GM12891 (cell line): ENCODE results near the gene LUM.
"Not testable (repeated sequence)": the region's sequence is repeated elsewhere in the genome, so short reads cannot be mapped to it uniquely, and the experiment has no call there.

Experiments
- DNase-seq: peaks from one replicate; pipeline ENCODE4 v3.0.0; 2011; ENCODE audit warnings: low spot score; ENCODE audit not compliant: insufficient read length
- FAIRE-seq: peaks from 2 replicates; lab custom pipeline; 2011; peaks lifted over from hg19 to GRCh38; lab: Jason Lieb, UNC
- PAX5 ChIP-seq: IDR thresholded peaks from 2 replicates; pipeline ENCODE4 v1.6.1; 2011; ENCODE audit warnings: low read length, moderate library complexity, mild to moderate bottlenecking; ENCODE audit not compliant: insufficient read depth, severe bottlenecking
- POLR2A ChIP-seq: IDR thresholded peaks from 2 replicates; pipeline ENCODE4 v1.6.1; 2011; ENCODE audit warnings: low read depth, low read length, control low read depth
- POLR2AphosphoS5 ChIP-seq: IDR thresholded peaks from 2 replicates; pipeline ENCODE4 v1.6.1; 2011; ENCODE audit warnings: low read depth, low read length, control low read depth
- POU2F2 ChIP-seq: IDR thresholded peaks from 2 replicates; pipeline ENCODE4 v1.6.1; 2011; ENCODE audit warnings: low read depth, mild to moderate bottlenecking, control low read depth, low read length, moderate library complexity
- SPI1 ChIP-seq: IDR thresholded peaks from 2 replicates; pipeline ENCODE4 v1.6.1; 2011; ENCODE audit warnings: low read depth, low read length, control low read depth
- TAF1 ChIP-seq: IDR thresholded peaks from 2 replicates; pipeline ENCODE4 v1.6.1; 2011; ENCODE audit warnings: low read depth, low read length, control low read depth

Gene LUM

DNA sequence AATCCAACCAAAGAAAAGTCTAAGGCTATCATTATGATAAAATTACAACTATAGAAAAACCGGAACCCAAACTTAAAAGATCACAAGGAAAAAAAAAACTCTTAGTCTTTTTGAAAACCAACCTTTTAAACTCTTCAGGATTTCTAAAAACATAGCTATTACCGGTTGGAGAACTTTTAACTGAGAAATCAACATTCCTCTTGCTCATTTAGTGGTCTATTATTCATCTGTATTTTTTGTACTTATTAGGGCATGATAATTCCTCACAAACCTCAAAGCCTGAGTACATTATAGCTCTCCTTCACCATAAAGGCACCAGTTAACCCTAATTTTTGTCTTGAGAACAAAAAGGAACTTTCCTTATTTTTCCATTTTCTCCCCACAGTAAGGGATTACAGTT is 10.4 kb downstream of the LUM start:
- TF ChIP-seq POLR2A: no peak
- no peak for TF ChIP-seq SPI1
- no peak for TF ChIP-seq POU2F2
- TF ChIP-seq PAX5: no peak
- TF ChIP-seq TAF1: no peak
- TF ChIP-seq POLR2AphosphoS5: no peak
- no peak for DNase-seq
- FAIRE-seq: no peak

DNA sequence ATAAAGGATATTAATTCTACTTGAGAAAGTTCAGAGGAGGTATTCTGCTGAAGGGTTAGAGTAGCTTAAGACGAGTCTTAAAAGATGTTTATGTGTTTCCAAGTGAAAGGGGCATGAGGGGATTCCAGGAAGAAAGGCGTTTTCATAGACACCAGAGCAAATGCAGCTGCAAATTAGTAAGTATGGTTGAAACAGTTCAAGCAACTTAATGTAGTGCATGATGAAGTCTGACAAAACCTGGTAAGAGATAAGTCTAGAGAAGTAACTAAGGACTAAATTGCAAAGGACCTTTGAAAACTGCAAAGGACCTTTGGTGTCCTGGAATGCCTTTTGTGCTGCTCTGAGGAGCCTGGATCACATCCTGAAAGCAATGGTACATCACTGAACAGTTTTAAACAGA is 11.5 kb downstream of the LUM start:
- no peak for DNase-seq
- TF ChIP-seq POU2F2 (no peak), TAF1 (no peak)
- FAIRE-seq: no peak

DNA sequence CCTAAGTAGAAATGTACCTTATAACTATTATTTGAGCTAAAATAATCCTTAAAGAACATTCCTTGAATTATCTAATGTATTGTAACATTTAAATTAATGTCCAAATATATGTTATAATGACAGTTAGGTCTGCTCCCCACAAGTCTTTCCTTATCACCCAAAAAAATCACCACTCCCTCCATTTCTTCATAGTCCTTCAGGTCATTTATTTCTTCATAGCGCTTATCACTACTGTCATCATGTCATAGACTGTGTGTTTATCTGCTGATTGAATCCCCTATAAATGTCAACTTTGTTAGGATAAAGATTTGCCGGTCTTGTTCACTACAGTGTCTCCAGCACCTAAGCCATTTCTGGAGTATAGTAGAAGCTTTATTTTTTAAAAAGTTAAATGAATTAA is 12.0 kb downstream of the LUM start:
- no peak for TF ChIP-seq TAF1
- no peak for TF ChIP-seq SPI1
- no peak for TF ChIP-seq POU2F2
- TF ChIP-seq POLR2A: no peak
- no peak for TF ChIP-seq PAX5
- no peak for TF ChIP-seq POLR2AphosphoS5
- DNase-seq (no peak), FAIRE-seq (no peak)

- TF ChIP-seq POLR2A (no peak), POU2F2 (no peak), PAX5 (no peak), TAF1 (no peak), SPI1 (no peak), POLR2AphosphoS5 (no peak)
- no peak for FAIRE-seq
- no peak for DNase-seq
These were observed 12.4 kb downstream of the LUM start for GRCh38 chr12:91098941-91099340.

DNA sequence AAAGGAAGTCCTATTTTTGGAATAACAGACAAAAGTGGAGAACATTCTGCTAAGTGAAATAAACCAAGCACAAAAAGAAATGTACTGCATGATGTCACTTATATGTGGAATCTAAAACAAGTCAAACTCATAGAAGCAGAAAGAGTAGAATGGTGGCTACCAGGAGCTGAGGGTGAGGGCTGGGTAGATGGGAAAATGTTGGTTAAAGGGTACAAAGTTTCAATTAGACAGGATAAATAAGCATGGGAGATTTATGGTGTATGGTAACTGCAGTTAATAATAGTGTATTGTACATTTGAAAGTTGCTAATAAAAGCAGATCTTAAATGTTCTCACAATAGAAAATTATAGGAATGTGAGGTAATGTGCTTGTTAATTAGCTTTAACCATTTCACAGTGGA is 12.8 kb downstream of the LUM start:
- FAIRE-seq: no peak
- TF ChIP-seq PAX5: no peak
- TF ChIP-seq POLR2A: no peak
- TF ChIP-seq SPI1: no peak
- no peak for TF ChIP-seq TAF1
- TF ChIP-seq POU2F2: no peak
- TF ChIP-seq POLR2AphosphoS5: no peak
- DNase-seq: no peak

GRCh38 chr12:91094957-91095356 is 16.3 kb downstream of the LUM start:
- DNase-seq (no peak), FAIRE-seq (no peak)
- TF ChIP-seq POLR2AphosphoS5: no peak
- TF ChIP-seq TAF1: no peak
- TF ChIP-seq POU2F2: no peak
- TF ChIP-seq PAX5: no peak
- TF ChIP-seq POLR2A: no peak
- no peak for TF ChIP-seq SPI1

DNA sequence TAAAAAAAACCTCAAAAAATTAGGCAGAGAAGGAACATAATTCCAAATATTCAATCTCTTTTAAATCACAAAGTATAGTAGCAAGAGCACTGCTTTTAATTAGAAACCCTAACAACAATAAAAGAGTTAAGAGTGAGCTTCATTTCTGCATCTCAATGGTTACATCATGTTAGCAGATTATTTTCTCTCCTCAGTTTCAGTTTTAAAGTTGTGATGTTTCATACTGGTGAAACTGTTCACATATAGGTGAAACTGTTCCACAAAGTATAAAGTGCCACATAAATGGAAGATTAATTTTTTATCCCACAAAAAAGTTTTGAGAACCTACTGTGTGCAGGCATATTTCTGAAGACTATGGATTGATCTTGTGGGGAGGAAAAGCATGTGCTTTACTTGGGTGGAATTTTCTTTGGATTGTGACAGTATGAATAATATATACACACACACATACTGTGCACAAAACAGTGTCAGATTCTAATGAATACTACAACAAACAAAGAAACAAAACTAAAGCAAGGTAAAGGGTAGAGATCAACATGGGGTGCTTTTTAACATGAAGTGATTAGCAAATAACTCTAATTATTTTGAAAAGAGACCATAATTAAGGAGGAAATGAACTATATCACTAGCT is 17.1 kb downstream of the LUM start:
- TF ChIP-seq TAF1: no peak
- no peak for TF ChIP-seq SPI1
- TF ChIP-seq POLR2A: no peak
- TF ChIP-seq PAX5: no peak
- no peak for TF ChIP-seq POU2F2
- no peak for TF ChIP-seq POLR2AphosphoS5
- DNase-seq (no peak), FAIRE-seq (no peak)

- FAIRE-seq (no peak), DNase-seq (no peak)
- no peak for TF ChIP-seq POLR2AphosphoS5
- no peak for TF ChIP-seq POU2F2
- TF ChIP-seq POLR2A: no peak
- no peak for TF ChIP-seq TAF1
- TF ChIP-seq PAX5: no peak
- no peak for TF ChIP-seq SPI1
These were observed 18.0 kb downstream of the LUM start for GRCh38 chr12:91093341-91093740.

DNA sequence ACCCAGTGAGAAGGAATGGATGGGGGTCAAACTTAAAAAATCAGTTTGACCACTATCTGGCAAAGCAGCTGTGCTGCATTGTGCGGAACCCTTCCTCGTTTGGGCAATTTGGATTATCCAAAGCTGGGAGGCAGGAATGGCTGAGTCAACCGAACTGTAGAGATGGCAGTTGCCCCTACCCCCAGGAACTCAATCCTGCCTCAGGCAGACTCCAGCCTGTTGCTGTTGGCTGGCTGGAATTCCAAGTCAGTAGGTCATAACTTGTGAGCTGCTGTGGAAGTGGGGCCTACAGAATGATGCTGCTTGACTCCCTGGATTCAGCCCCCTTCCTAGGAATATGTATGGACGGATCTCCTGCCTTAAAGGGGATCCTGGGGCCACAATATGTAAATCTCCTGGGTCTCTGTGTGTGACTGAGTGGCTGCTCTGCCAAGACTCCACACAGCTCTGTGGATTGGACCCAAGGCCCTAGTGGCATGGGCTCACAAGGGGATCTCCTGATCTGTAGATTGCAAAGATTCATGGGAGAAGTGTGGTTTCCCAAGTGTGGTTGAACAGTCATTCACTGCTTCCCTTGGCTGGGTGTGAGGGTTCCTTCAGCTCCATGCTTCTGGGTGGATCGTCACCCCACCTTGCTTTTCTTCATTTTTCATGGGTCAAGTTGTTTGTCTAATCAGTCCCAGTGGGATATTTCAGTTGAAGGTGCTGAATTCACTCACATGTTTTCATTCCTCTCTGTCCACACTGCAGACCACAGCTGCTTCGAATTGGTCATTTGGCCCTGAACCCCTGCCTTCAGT is 19.2 kb downstream of the LUM start:
- no peak for TF ChIP-seq PAX5
- TF ChIP-seq POU2F2: no peak
- TF ChIP-seq POLR2A: no peak
- no peak for TF ChIP-seq TAF1
- TF ChIP-seq SPI1: no peak
- DNase-seq: no peak
- no peak for FAIRE-seq

- not testable (repeated sequence) for DNase-seq, FAIRE-seq
These were observed 21.3 kb downstream of the LUM start for GRCh38 chr12:91089953-91090352.
